T-helper 2 cell (primary cell): Measurements from ENCODE around the gene ARHGEF33.

Experiments used
- DNase-seq, 5 experiments: peaks; one replicate each; pipeline versions ENCODE4 v3.0.0 to v3.0.0-alpha.2; 2012 to 2022
- total RNA-seq, 2 donors: gene quantifications; one replicate each; lab custom pipeline; 2026; lab: John Stamatoyannopoulos, UW

The ARHGEF33 gene
- total RNA-seq = 0 to 0.07 reads per million in 2 donors

DNA sequence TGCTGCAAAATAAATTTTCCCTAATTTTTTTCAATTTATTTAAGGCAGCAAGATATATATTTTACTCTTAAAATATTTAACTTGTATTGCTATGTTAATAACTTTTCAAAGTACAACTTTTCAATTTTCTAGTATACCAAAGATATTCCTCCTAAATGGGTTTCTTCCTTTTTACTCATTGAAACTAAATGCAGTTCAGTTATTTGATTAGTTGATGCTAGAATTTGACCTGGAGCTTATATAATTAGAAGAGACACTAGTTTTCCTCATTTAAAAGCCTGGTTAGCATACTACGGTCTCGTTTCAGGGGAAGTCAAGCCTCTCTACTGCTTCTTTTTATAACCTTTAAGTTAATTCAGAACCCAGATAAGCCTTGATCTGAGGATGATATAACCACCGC lies at the start of gene ARHGEF33:
ARHGEF33 (plus strand) TSS at position 301 of the 400 bp plus-strand sequence. CDS start 29,573 bp downstream, outside the sequence.
- DNase-seq = no peak

DNA sequence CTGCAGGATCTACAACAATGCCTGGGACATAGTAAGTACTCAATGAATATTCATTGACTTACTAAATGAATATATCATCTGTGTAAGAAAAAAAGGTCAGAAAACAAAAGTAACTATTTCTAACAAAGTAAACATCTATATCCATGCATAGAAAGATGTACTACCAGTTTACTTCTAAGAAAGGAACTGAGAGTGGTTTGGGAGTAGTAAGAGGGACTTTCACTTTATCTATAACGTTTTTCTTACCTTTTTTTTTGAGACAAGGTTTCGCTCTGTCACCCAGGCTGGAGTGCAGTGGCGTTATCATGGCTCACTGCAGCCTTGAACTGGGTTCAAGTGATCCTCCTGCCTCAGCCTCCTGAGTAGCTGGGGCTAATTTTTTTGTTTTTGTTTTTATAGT lies 39.6 kb upstream of the ARHGEF33 start:
- peak in 1 of 5 experiments; percentile 13 for DNase-seq

DNA sequence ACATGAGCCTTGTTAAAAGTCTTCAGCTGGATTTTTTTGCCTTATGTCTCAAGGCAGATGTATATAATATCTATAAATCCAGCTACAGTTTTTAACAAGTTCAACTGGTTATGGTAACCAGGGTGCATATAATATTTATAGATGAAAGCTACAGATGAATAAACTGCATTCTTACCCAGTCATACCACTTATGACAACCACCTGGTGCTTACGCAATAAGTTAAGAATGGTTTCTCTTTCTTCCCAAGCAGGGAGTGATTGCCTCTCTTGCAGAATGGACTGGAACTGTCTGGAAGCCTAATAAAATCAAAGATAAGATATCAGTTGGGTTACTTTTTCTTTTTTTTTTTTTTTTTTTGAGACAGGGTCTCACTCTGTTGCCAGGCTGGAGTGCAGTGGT lies 33.5 kb upstream of the ARHGEF33 start:
- DNase-seq = no peak

DNA sequence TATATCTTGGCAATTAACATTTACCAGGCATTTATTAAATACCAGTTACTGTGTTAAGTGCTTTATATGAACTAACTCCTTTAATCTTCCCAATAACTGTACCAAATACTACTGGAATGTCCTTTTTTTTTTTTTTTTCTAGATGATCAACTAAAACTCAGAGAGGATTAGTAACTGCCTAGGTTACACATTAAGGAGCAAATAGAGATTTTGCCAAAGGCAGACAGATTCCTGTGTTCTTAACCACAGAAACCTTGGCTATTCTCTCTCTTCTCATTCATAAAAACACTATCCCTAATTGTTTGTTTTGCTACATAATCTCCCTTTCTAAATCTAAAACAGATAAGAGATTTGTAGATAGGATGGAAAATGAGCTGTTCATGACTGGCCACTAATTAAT lies 27.2 kb upstream of the ARHGEF33 start:
- no peak for DNase-seq

DNA sequence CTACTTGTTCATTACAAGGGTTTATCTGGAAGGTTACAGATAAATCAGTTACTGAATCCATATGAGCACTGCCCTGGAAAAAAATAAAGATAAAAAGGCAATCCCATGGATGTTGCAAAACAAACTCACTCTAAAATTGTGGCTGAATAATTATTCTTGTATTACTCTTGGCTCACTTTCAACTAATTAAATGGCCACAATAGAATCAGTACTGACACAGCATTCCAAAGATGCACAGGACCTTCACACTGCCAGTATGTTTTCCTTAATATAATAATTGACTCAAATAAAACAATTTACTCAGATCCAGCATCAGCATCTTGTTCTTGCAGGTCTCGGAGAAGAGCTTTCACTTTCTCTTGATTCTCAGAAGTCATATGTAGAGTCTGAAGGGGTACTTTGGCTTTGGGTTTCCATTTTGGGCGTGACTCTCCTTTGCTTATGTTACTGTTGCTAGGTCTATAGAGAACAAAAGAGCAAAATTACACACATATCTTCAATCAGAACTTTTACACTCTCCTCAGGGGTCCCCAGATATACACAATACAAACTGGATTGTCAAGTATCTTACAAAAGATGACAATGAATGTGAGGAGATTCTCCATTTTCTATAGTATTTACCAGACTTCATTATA lies 26.5 kb upstream of the ARHGEF33 start:
- peak in 1 of 5 experiments; percentile 59 for DNase-seq

DNA sequence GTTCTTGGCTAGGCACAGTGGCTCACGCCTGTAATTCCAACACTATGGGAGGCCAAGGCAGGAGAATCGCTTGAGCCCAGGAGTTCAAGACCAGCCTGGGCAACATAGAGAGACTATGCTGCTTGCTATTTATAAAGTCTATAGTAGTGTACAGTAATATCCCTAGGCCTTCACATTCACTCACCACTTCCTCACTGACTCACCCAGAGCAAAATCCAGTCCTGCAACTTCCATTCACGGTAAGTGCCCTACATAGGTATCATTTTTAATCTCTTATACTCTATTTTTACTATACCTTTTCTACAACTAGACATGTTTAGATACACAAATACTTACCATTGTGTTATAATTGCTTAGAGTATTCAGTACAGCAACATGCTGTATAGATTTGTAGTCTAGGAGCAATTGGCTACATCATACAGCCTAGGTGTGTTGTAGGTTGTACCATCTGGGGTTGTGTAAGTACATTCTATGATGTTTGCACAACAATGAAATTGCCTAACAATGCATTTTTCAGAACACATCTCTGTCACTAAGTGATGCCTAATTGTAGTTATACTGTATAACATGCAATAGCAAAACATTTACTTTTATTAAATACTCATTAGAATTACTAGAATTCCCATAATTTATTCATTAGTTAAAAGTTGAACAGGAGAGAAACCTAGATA lies 22.8 kb upstream of the ARHGEF33 start:
- peak in 1 of 5 experiments; percentile 14 for DNase-seq

DNA sequence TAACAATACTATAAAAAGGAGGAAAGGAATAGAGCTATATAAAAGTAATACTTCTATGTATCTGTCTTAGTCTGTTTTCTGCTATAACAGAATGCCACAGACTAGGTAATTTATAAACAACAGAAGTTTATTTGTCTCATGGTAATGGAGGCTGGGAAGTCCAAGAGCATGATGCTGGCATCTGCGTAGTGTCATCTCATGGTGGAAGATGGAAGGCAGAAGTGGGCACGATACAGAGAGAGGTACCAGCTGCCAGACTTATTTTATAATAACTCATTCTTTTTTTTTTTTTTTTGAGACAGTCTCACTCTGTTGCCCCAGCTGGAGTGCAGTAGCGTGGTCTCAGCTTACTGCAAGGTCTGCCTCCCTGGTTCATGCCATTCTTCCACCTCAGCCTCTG lies 18.2 kb upstream of the ARHGEF33 start:
- no peak for DNase-seq

DNA sequence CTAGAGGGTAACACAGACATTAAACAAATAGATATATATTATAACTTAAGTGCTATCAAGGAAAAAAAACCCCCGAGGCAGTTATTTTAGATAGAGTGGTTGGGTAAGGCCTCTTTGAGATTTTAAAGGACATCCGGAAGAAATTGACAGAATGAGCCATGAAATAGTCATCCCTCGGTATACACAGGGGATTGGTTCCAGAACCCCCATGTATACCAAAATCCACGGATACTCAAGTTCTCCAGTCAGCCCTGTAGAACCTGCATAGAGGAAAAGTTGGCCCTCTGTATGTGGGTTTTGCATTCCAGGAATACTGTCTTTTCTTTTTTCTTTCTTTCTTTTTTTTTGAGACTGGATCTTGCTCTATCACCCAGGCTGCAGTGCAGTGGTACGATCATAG lies 15.9 kb upstream of the ARHGEF33 start:
- DNase-seq = no peak

DNA sequence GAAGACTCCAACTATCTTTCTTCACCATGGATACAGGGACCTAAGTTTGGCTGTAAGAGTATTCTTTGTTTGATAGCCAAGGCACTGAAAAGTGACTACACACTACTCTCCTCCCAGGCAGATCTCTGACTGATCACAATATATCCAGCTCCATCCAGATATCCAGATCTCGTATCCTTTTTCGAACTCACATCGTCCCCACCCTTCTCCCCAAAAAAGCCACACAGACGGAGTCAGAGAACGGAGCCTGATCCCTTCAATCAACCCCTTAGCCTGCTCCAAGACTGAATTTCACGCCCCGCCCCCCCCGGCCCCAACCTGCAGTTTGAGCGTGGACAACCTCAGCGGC lies 14.5 kb upstream of the ARHGEF33 start:
- DNase-seq = no peak

DNA sequence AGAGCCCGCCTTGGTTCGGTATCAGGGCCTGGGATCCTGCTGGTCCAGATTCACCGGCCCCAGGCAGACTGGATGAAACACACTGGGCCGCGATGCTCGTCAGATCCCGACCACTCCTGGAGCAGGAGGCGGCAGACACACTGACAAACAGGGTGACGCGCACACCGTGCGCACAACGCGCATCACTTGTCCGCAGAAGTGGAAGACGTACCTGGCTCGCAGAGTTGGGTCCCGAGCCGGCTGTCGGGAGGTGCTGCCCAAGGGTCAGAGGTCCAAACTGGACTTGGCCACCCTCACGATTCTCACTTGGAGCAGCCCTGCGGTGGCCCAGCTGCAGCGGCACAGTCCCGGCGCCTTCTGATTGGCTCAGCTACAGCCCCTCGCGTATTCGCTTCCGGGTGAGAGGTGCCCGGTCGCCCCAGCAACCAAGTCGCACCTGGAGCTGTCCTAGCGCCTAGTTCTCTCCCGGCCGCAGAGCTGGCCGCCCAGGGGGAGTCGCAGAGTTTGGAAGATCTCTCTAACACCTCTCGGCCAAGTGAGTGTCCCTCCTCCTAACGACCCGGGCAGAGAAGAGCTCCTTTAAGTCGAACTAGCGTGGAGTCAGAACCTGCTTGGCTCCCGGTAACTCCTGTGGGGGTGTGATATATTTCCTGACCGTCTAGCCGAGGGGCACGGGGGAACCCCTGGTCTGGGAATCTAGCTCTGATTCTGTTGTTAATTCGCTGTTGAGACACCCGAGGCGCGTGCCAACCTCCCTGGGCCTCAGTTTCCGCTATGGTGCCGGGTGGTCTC lies 13.9 kb upstream of the ARHGEF33 start, which contains the start of the genes DHX57 and MORN2:
DHX57 (minus strand) TSS at position 359 of the 792 bp plus-strand sequence. CDS start 7,529 bp downstream, outside the sequence.
MORN2 (plus strand) TSS at position 401 of the 792 bp plus-strand sequence.
- DNase-seq = peak; percentile 49 to 82 (median 72)

DNA sequence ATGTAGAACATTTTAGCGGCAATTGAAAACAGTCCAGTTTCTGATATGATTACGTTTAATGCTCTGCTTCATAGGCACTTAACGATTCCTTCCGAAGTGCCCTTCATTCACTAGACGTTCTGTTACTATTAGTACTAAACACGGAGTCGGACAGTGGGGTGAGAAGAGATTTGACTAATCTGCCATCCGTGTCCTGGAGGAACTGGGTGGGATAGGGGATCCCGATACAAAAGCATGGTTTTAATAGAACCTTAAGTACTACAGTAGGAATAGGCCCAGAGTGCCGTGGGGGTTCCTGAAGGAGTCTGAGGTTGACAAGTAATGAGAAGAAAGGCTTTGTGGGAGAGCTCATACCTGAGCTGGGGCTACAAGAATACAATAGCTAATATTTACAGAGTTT lies 13.3 kb upstream of the ARHGEF33 start:
- DNase-seq = no peak

DNA sequence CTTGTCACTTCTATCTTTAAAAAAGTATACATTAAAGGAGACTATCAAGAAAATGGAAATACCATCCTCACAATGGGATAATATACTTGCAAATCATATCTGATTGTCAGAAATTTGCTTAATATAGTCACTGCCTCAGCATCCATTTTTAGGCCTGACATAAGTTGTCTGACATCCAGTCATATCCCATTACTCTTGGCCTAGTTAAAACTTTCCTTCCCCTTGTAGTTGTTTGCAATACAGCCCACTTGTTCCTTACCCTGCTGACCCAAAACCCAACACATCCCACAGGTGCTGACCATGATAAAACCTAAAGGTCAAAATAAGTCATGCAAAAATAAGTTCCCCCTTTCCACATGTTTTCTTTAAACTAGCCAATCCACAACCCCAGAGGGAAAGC lies 3.6 kb upstream of the ARHGEF33 start:
- no peak for DNase-seq

DNA sequence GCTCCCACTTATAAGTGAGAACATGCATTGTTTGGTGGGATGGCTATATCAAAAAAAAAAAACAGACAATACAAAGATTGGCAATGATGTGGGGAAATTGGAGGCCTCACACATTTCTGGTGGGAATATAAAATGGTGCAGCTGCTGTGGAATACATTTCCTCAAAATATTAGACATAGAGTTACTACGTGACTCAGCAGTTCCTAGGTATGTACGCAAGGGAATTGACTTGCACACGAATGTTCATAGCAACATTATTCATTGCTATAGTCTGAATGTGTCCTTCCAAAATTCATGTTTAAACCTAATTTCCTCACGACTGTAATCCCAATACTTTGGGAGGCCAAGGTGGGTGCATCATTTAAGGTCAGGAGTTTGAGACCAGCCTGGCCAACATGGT lies 2.3 kb upstream of the ARHGEF33 start:
- no peak for DNase-seq

DNA sequence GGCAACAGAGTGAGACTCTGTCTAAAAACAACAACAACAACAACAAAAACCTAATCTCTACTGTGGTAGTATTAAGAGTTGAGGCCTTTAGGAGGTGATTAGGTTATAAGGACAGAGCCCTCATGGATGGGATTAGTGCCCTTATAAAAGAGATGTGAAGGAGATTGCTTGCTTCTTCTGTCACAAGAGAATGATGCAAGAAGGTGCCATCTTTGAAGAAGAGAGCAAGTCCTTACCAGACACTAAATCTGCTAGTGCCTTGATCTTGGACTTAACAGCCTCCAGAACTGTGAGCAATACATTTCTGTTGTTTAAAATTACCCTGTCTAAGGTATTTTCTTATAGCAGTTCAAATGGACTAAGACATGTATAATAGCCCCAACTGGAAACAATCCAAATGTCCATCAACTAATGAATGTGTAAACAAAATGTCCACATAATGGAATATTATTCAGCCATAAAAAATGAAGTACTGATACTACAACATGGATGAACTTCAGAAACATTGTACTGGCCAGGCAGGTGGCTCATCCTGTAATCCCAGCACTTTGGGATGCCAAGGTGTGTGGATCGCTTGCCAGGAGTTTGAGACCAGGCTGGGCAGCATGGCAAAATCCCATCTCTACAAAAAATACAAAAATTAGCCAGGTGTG lies 1.6 kb upstream of the ARHGEF33 start:
- DNase-seq = no peak

DNA sequence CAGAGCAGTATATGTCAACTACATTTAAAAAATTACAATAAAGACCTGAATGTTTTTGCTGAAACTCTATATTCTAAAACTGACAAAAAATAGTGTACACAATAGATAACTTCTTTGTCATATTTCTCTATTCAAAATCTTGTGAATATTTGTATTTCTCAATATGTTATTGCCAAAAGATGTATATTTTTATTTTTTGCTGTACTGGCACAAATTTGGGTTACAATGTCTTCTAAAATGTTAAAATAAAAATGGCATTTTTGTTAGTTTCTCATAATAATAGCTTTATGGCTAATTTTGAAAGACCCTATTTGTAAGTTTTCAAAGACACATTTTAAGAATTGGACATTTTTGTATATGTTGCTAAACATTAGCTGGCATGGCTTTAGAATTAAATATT lies 630 bp upstream of the ARHGEF33 start:
- DNase-seq = no peak

DNA sequence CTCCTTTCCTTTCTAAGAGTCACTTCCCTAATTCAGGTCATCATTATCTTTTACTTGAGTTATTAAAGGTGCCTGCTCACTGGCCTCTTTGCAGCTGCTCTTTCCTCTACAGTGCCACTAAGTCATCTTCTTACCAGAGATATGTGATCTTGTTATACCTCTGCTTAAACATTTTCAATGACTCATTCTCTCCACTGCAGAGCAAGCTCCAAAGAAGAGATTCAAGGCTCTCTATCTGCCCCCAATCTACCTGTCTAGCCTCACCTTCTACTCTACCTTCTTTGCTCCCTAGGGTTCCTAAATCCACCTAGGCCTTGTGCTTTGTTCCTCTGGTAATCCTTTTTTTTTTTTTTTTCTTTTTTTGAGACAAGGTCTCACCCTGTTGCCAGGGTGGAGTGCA lies 3.1 kb downstream of the ARHGEF33 start:
- no peak for DNase-seq

DNA sequence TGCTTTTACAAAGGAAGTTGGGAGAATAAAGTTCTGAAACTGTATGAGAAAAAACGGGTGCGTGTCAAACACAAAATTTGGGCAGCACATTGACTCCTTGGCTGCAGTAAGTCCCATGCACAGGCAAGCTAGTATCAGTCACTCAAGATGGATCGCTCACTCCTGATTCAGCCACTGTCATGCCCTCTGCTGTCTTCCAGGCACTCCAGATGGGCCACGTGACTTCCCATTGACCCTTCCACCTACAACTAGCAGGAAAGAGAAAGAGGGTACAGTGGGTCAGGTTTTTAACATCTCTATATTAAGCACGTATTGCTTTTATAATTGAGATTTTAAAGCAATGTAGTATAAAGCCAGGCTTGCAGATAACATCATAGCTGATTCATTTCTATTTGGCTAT lies 8.6 kb downstream of the ARHGEF33 start:
- no peak for DNase-seq

DNA sequence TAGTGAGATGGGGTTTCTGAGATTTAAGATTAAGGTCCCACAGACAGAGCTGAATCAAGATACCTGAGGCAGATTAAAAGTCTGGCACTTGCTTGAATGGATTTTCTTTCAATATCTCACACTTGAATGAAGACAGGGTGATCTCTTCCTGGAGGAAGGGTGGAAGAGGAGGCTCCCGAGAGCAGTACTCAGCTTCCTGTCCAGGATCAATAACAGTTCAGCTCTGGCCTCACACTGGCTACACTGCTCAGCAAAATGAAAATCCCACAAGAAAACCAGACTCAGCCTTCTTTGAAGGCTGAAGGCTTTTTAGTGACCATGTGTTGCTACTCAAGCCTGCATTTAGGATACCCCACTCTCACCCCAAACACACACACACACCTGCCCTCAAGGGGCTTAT lies 11.1 kb downstream of the ARHGEF33 start:
- DNase-seq = no peak

DNA sequence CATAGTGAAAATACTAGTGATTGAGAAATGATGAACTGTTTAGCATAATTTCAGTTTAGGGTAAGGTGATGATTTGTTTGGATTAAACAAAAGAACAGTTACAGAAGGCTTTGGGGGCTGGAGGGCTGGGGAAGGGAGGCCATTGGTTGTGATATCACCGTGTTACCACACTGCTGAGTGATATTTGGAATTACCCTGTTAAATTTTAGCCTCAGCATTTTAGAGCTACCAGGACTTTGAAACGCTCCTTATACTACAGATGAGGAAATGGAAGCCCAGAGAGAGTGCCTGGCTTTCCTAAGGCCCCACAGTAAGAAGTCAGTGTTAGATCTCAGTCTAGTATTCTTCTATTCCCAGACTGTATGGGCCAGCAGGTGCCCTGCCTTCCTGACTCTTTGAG lies 15.6 kb downstream of the ARHGEF33 start:
- no peak for DNase-seq

DNA sequence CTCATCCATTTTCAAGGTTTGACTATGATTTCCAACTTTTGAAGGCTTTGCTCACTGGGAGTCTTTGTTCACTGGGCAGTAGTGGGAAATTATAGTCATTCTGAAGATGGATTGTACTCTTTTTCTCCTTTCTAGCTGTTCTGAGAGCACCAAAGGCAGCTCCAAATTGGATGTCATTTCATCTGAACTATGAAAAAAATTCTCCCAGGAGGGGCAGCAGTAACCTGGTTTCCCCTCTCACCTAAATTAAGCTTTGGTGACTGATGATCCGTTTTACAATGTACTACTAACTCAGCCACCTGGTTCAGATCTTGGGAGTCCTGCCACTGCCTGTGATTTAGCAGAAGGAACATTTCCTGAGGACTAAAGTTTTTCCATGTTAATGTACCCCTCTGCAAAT lies 17.6 kb downstream of the ARHGEF33 start:
- no peak for DNase-seq

DNA sequence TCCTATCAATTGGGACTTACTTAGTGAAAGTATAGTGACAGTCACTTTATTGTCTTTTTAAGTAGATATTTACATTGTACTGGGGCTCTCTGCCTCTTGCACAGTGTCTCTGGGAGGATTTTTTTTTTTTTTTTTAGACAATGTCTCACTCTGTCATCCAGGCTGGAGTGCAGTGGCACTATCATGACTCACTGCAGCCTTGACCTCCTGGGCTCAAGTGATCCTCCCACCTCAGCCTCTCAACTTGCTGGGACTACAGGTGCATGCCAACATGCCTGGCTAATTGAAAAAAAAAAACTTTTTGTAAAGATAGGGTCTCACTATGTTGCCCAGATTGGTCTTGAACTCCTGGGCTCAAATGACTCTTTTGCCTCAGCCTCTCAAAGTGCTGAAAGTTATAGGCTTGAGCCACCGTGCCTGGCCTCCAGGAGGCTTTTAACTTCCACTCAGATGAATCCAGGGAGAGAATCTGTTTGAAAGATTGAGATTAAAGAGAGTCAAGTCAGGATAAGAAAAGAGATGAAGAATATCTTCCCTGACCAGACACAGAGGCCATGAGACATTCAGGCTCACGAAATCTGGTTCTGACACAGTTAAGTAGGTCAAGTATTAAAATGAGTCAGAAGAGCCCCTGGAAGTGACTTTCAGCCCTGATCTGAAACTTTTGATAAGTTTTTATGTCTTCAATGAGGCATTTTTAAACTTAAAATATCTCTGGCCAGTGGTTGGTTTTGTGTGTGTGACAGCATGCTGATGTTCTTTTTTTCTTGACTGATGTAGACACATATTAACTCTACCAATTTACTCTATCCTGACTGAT lies 18.3 kb downstream of the ARHGEF33 start:
- DNase-seq = peak in 1 of 5 experiments; percentile 81

DNA sequence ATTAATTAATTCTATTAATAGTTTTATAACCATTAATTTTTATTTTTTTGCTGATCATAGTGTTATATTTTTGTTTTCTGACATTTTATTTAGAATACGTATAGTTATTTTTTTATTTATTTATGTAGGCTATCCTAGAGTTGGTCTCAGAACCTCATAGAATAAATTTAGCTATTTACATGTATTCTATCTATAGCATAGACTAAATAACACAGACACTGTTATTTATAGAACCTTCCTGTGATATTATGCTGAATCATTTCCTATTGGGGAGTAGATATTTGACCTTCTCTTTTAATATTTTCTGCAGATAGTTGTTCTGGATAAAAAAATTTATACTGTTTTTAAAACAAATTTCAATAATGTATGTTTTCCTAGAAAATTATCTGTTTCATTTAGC lies 20.2 kb downstream of the ARHGEF33 start:
- no peak for DNase-seq
